T-cell (primary cell): ENCODE measurements around the gene CST9. TPM values are rescaled to one million over a fixed set of nuclear protein-coding genes. Genes with fewer than 3 reads are reported as not detected.

Experiments used
- ATAC-seq, 4 experiments: fragments of 200-7000 bp in 3 of 4; fragments of 150-1000 bp in 1 of 4; cut with Tn5 transposase; replicated peaks in 1 of 4; 1 replicate in 3 of 4; 2 replicates in 1 of 4; pipeline ENCODE4 v1.10.0; 2021; ENCODE audit warnings: moderate library complexity in 3 of 4, mild to moderate bottlenecking in 2 of 4, moderate number of reproducible peaks in 1 of 4
- CTCF ChIA-PET, 2 donors: fragments of 300-600 bp; sonication (Branson Sonifier 250); formaldehyde crosslinking; loops; one replicate each; lab custom pipeline; 2022; ENCODE audit warnings: antibody characterized with exemption in 2 of 2; lab: Charles Lee
- POLR2A ChIA-PET, 2 donors: fragments of 300-600 bp; sonication (Branson Sonifier 250); formaldehyde crosslinking; loops; one replicate each; lab custom pipeline; 2022; ENCODE audit warnings: antibody characterized with exemption in 2 of 2; lab: Charles Lee
- DNase-seq, 35 experiments: peaks; one replicate each; pipeline versions ENCODE4 v3.0.0 to v3.0.0-alpha.2; 2013 to 2023
- H3K27ac ChIP-seq: one replicate; pipeline ENCODE4 v1.5.1; 2013; ENCODE audit warnings: low read length
- H3K27me3 ChIP-seq, 2 experiments: replicated peaks in 1 of 2; 1 replicate in 1 of 2; 2 replicates in 1 of 2; pipeline versions ENCODE4 v1.6.1 to v1.7.0; 2013; ENCODE audit warnings: low read length in 1 of 2, mixed read lengths in 1 of 2; ENCODE audit not compliant: control insufficient read depth in 2 of 2, insufficient read depth in 2 of 2; ENCODE audit errors: extremely low read depth in 1 of 2
- H3K36me3 ChIP-seq, 2 donors: 1 replicate in 1 of 2; 2 replicates in 1 of 2; pipeline versions ENCODE4 v1.6.1 to v1.7.0; 2013; ENCODE audit warnings: low read length in 1 of 2; ENCODE audit not compliant: control insufficient read depth in 2 of 2, insufficient read depth in 1 of 2; ENCODE audit errors: extremely low read depth in 1 of 2
- H3K4me1 ChIP-seq, 2 experiments: 1 replicate in 1 of 2; 2 replicates in 1 of 2; pipeline versions ENCODE4 v1.6.1 to v1.7.0; 2013; ENCODE audit warnings: low read length in 2 of 2, mixed read lengths in 1 of 2; ENCODE audit not compliant: insufficient read depth in 2 of 2, control insufficient read depth in 1 of 2; ENCODE audit errors: extremely low read depth in 1 of 2
- H3K4me3 ChIP-seq, 2 donors: 1 replicate in 1 of 2; 2 replicates in 1 of 2; pipeline versions ENCODE4 v1.5.1 to v1.7.0; 2013; ENCODE audit warnings: mild to moderate bottlenecking in 2 of 2, low read length in 1 of 2, moderate library complexity in 1 of 2; ENCODE audit not compliant: control insufficient read depth in 1 of 2; ENCODE audit errors: extremely low read depth in 1 of 2
- H3K9me3 ChIP-seq: 2 replicates; pipeline ENCODE4 v1.7.0; 2013
- H3K27ac Mint-ChIP-seq, 2 donors: one replicate each; pipeline ENCODE4 v1.8.0; 2020 to 2021; ENCODE audit warnings: mild to moderate bottlenecking in 2 of 2, mixed read lengths in 2 of 2
- H3K27me3 Mint-ChIP-seq, 2 donors: one replicate each; pipeline ENCODE4 v1.8.0; 2021 to 2022; ENCODE audit warnings: mixed read lengths in 2 of 2
- H3K36me3 Mint-ChIP-seq: one replicate; pipeline ENCODE4 v1.8.0; 2021; ENCODE audit warnings: mixed read lengths
- H3K4me1 Mint-ChIP-seq, 3 donors: one replicate each; pipeline ENCODE4 v1.8.0; 2020 to 2022; ENCODE audit warnings: mixed read lengths in 3 of 3, mild to moderate bottlenecking in 1 of 3
- H3K4me3 Mint-ChIP-seq, 3 donors: one replicate each; pipeline ENCODE4 v1.8.0; 2020 to 2022; ENCODE audit warnings: mild to moderate bottlenecking in 3 of 3, mixed read lengths in 3 of 3, moderate library complexity in 3 of 3
- H3K9me3 Mint-ChIP-seq, 3 donors: one replicate each; pipeline ENCODE4 v1.8.0; 2020 to 2022; ENCODE audit warnings: mixed read lengths in 3 of 3
- WGBS: methylation state at CpG from one replicate; pipeline ENCODE4 v1.1.5; 2013; ENCODE audit warnings: missing lambda C conversion rate; ENCODE audit not compliant: insufficient coverage; 5-methylcytosine and 5-hydroxymethylcytosine counted together
- total RNA-seq, 35 experiments: library from RNA in 6 of 35; stranded (reverse) in 6 of 35; fragments of 120-200 nt in 1 of 35; gene quantifications; one replicate each; pipeline versions ENCODE4 v1.2.1 to v1.2.4 and lab custom pipeline; 2013 to 2026

Gene CST9
- total RNA-seq, 5 donors from 2014 or later (not counting 1 experiment from before 2014, with no cell fraction given): not detected

- ATAC-seq (no peak), DNase-seq (no peak)
- Histone ChIP-seq H3K27ac (no peak overlapping the region), H3K4me1 (no peaks in the 10 kb centered on the region), H3K36me3 (no peaks in the 10 kb centered on the region), H3K4me3 (no peak overlapping the region), H3K9me3 (no peaks in the 10 kb centered on the region), H3K27me3 (peaks cover 0 to 14% of the 10 kb centered on the region in 2 experiments)
- CTCF ChIA-PET: no interaction called here
- Mint-ChIP-seq H3K27me3 (peaks cover 11 to 13% of the 10 kb centered on the region in 2 donors), H3K9me3 (no peaks in the 10 kb centered on the region), H3K4me3 (no peak overlapping the region), H3K27ac (no peak overlapping the region), H3K4me1 (no peaks in the 10 kb centered on the region), H3K36me3 (no peaks in the 10 kb centered on the region)
- no CpG with 5 or more reads among the region's 2 CpGs for WGBS
- POLR2A ChIA-PET: no interaction called here
Observed at GRCh38 chr20:23651117-23651516, 45.4 kb upstream of the CST9 start.

GRCh38 chr20:23649830-23650417 lies 44.2 kb upstream of the CST9 start:
- CTCF ChIA-PET: no interaction called here
- Histone ChIP-seq H3K36me3 (no peaks in the 10 kb centered on the region), H3K27ac (no peak overlapping the region), H3K27me3 (peaks cover 0 to 6% of the 10 kb centered on the region in 2 experiments), H3K4me3 (no peak overlapping the region), H3K4me1 (no peaks in the 10 kb centered on the region), H3K9me3 (no peaks in the 10 kb centered on the region)
- no peak for ATAC-seq
- no peak for DNase-seq
- Mint-ChIP-seq H3K27ac (no peak overlapping the region), H3K9me3 (no peaks in the 10 kb centered on the region), H3K36me3 (no peaks in the 10 kb centered on the region), H3K27me3 (peaks cover 9 to 11% of the 10 kb centered on the region in 2 donors), H3K4me3 (no peak overlapping the region), H3K4me1 (no peaks in the 10 kb centered on the region)
- no CpG with 5 or more reads among the region's 1 CpG for WGBS
- POLR2A ChIA-PET: no interaction called here

- H3K27ac Mint-ChIP-seq: no peak overlapping the region
- H3K4me1 ChIP-seq: no peaks in the 10 kb centered on the region
- no peaks in the 10 kb centered on the region for H3K9me3 Mint-ChIP-seq
- no CpG with 5 or more reads among the region's 2 CpGs for WGBS
- H3K4me3 Mint-ChIP-seq: no peak overlapping the region
- peaks cover 6 to 7% of the 10 kb centered on the region in 2 donors for H3K27me3 Mint-ChIP-seq
- ATAC-seq (no peak), DNase-seq (no peak)
- H3K36me3 Mint-ChIP-seq: no peaks in the 10 kb centered on the region
- H3K4me3 ChIP-seq: no peak overlapping the region
- no peak overlapping the region for H3K27ac ChIP-seq
- no peaks in the 10 kb centered on the region for H3K36me3 ChIP-seq
- peaks cover 0 to under 1% of the 10 kb centered on the region in 2 experiments for H3K27me3 ChIP-seq
- ChIA-PET POLR2A (no interaction called here), CTCF (no interaction called here)
- H3K4me1 Mint-ChIP-seq: no peaks in the 10 kb centered on the region
- H3K9me3 ChIP-seq: no peaks in the 10 kb centered on the region
Observed at GRCh38 chr20:23649242-23649641, 43.5 kb upstream of the CST9 start.

- no peak for DNase-seq
- Histone ChIP-seq H3K36me3 (no peaks in the 10 kb centered on the region), H3K27me3 (peaks cover 0 to 3% of the 10 kb centered on the region in 2 experiments), H3K9me3 (no peaks in the 10 kb centered on the region), H3K4me3 (no peak overlapping the region), H3K4me1 (no peaks in the 10 kb centered on the region), H3K27ac (no peak overlapping the region)
- no peak overlapping the region for H3K4me3 Mint-ChIP-seq
- H3K4me1 Mint-ChIP-seq: peaks cover 2 to 9% (median 3%) of the 10 kb centered on the region in 3 donors
- no peak overlapping the region for H3K27ac Mint-ChIP-seq
- ATAC-seq: no peak
- H3K9me3 Mint-ChIP-seq: no peaks in the 10 kb centered on the region
- no CpG with 5 or more reads among the region's 2 CpGs for WGBS
- POLR2A ChIA-PET: no interaction called here
- H3K27me3 Mint-ChIP-seq: no peaks in the 10 kb centered on the region
- CTCF ChIA-PET: no interaction called here
- no peaks in the 10 kb centered on the region for H3K36me3 Mint-ChIP-seq
Observed at GRCh38 chr20:23647346-23647745, 41.6 kb upstream of the CST9 start.

- H3K4me1 Mint-ChIP-seq: peaks cover 2 to 9% (median 3%) of the 10 kb centered on the region in 3 donors
- no peak overlapping the region for H3K27ac Mint-ChIP-seq
- ChIA-PET CTCF (no interaction called here), POLR2A (no interaction called here)
- H3K27me3 Mint-ChIP-seq: no peaks in the 10 kb centered on the region
- H3K27ac ChIP-seq: no peak overlapping the region
- H3K9me3 Mint-ChIP-seq: no peaks in the 10 kb centered on the region
- no CpG with 5 or more reads among the region's 4 CpGs for WGBS
- peaks cover 0 to 3% of the 10 kb centered on the region in 2 experiments for H3K27me3 ChIP-seq
- H3K4me3 ChIP-seq: no peak overlapping the region
- DNase-seq (no peak), ATAC-seq (no peak)
- H3K36me3 Mint-ChIP-seq: no peaks in the 10 kb centered on the region
- no peaks in the 10 kb centered on the region for H3K4me1 ChIP-seq
- H3K4me3 Mint-ChIP-seq: no peak overlapping the region
- no peaks in the 10 kb centered on the region for H3K9me3 ChIP-seq
- no peaks in the 10 kb centered on the region for H3K36me3 ChIP-seq
Observed at GRCh38 chr20:23646106-23646873, 40.6 kb upstream of the CST9 start.

- ChIA-PET CTCF (no interaction called here), POLR2A (no interaction called here)
- ATAC-seq (no peak), DNase-seq (no peak)
- no peaks in the 10 kb centered on the region for H3K4me1 ChIP-seq
- Mint-ChIP-seq H3K27ac (no peak overlapping the region), H3K36me3 (no peaks in the 10 kb centered on the region), H3K4me3 (no peak overlapping the region), H3K4me1 (peaks cover 2 to 9% (median 3%) of the 10 kb centered on the region in 3 donors), H3K9me3 (no peaks in the 10 kb centered on the region), H3K27me3 (peaks cover 0 to 5% of the 10 kb centered on the region in 2 donors)
- no peak overlapping the region for H3K27ac ChIP-seq
- H3K27me3 ChIP-seq: peaks cover 0 to 8% of the 10 kb centered on the region in 2 experiments
- H3K36me3 ChIP-seq: no peaks in the 10 kb centered on the region
- H3K9me3 ChIP-seq: no peaks in the 10 kb centered on the region
- H3K4me3 ChIP-seq: no peak overlapping the region
- WGBS: no CpG with 5 or more reads among the region's 1 CpG
Observed at GRCh38 chr20:23645575-23645974, 39.9 kb upstream of the CST9 start.
